A549 (cell line): ENCODE measurements around the gene MYLK2. TPM values are rescaled to one million over a fixed set of nuclear protein-coding genes. Genes with fewer than 3 reads are reported as not detected.
"Not testable (repeated sequence)": the region's sequence is repeated elsewhere in the genome, so short reads cannot be mapped to it uniquely, and the experiment has no call there.

ENCODE experiments used
- ATAC-seq, 2 experiments: fragments of 200-7000 bp in 1 of 2; fragments of >200 bp in 1 of 2; cut with Nextera tagmentation in 1 of 2; cut with Tn5 transposase in 1 of 2; 3 replicates each; pipeline versions ENCODE4 v1.8.0 to v1.9.1; 2018 to 2020; ENCODE audit warnings: mild to moderate bottlenecking in 1 of 2, moderate library complexity in 1 of 2
- CTCF ChIA-PET: fragments of 300-600 bp; sonication (Branson Sonifier 250); formaldehyde crosslinking; extraction: SDS; loops from one replicate; lab custom pipeline; 2021; ENCODE audit warnings: antibody characterized with exemption, inconsistent platforms; lab: Yijun Ruan, JAX
- POLR2A ChIA-PET: fragments of 350-600 bp; formaldehyde crosslinking; extraction: SDS; loops from one replicate; lab custom pipeline; 2021; ENCODE audit warnings: antibody characterized with exemption, inconsistent platforms; lab: Yijun Ruan, JAX
- DNase-seq, 2 experiments: peaks; one replicate each; pipeline versions ENCODE4 v3.0.0 to v3.0.0-alpha.2; 2011 to 2016; ENCODE audit warnings: low read depth in 1 of 2, low spot score in 1 of 2
- FAIRE-seq: peaks from 2 replicates; lab custom pipeline; 2011; peaks lifted over from hg19 to GRCh38; lab: Jason Lieb, UNC
- H3K27ac ChIP-seq, 2 experiments: fragments of >200 bp; sonication (Bioruptor Twin); formaldehyde crosslinking; 3 replicates each; pipeline ENCODE4 v1.5.1; 2016 to 2017
- H3K4me1 ChIP-seq: fragments of >200 bp; sonication (Bioruptor Twin); formaldehyde crosslinking; 3 replicates; pipeline ENCODE4 v1.6.1; 2016
- H3K4me2 ChIP-seq: fragments of >200 bp; sonication (Bioruptor Twin); formaldehyde crosslinking; 3 replicates; pipeline ENCODE4 v1.6.1; 2016
- H3K4me3 ChIP-seq: fragments of >200 bp; sonication (Bioruptor Twin); formaldehyde crosslinking; 3 replicates; pipeline ENCODE4 v1.5.1; 2016
- H3K9me3 ChIP-seq: fragments of >200 bp; sonication (Bioruptor Twin); formaldehyde crosslinking; 3 replicates; pipeline ENCODE4 v1.6.1; 2016
- ESRRA ChIP-seq: fragments of 150-350 bp; IDR thresholded peaks from 2 replicates; pipeline ENCODE4 v1.6.1; 2014; ENCODE audit warnings: mild to moderate bottlenecking, low read length, borderline replicate concordance
- FOSB ChIP-seq: fragments of 250-450 bp; sonication (Bioruptor Pico); IDR thresholded peaks from 2 replicates; pipeline ENCODE4 v1.5.0; 2020; ENCODE audit warnings: mild to moderate bottlenecking, moderate library complexity
- HOXB5 ChIP-seq: fragments of 250-450 bp; sonication (Bioruptor Pico); IDR thresholded peaks from 2 replicates; pipeline ENCODE4 v1.5.0; 2020; ENCODE audit warnings: mild to moderate bottlenecking, moderate library complexity
- MYC ChIP-seq: IDR thresholded peaks from 2 replicates; pipeline ENCODE4 v1.6.1; 2012; ENCODE audit warnings: mild to moderate bottlenecking, inconsistent platforms, low read length, improper control_type of control experiment, borderline replicate concordance
- NR3C1 ChIP-seq: fragments of >200 bp; sonication (Bioruptor Twin); formaldehyde crosslinking; IDR thresholded peaks from 3 replicates; pipeline ENCODE4 v1.6.1; 2017
- RAD21 ChIP-seq, 2 experiments: fragments of >200 bp in 1 of 2; sonication (Bioruptor Twin) in 1 of 2; formaldehyde crosslinking in 1 of 2; IDR thresholded peaks in 1 of 2; conservative IDR thresholded peaks in 1 of 2; 2 replicates in 1 of 2; 3 replicates in 1 of 2; pipeline ENCODE4 v1.6.1; 2012 to 2018; ENCODE audit warnings: inconsistent platforms in 1 of 2
- RCOR1 ChIP-seq: fragments of 150-350 bp; IDR thresholded peaks from 2 replicates; pipeline ENCODE4 v1.6.1; 2014; ENCODE audit warnings: antibody characterized with exemption, low read length, low read depth
- SREBF2 ChIP-seq: fragments of 450-650 bp; IDR thresholded peaks from 2 replicates; pipeline ENCODE4 v1.6.1; 2014; ENCODE audit warnings: mild to moderate bottlenecking, moderate library complexity
- TP53 ChIP-seq: fragments of 250-450 bp; sonication (Bioruptor Pico); IDR thresholded peaks from 2 replicates; pipeline ENCODE4 v1.5.0; 2021; ENCODE audit warnings: mild to moderate bottlenecking, moderate library complexity
- WGBS: methylation state at CpG from one replicate; pipeline ENCODE4 v1.1.6; 2017; ENCODE audit errors: missing lambda C conversion rate; 5-methylcytosine and 5-hydroxymethylcytosine counted together
- polyA plus RNA-seq, 4 experiments: library from polyadenylated mRNA; depleted of rRNA in 3 of 4; stranded (reverse); fragments of >200 nt; fragmentation: RNase III in 1 of 4; extraction: RNeasy Plus Mini Kit Qiagen cat#74134 plus additional on column Dnase treatment in 1 of 4; gene quantifications; 2 replicates in 3 of 4; 3 replicates in 1 of 4; pipeline ENCODE4 v1.2.3, GENCODE V29; 2011 to 2017
- TF ChIP-seq, protein P1 (sequence below): IDR thresholded peaks from 2 replicates; pipeline ENCODE4 v1.6.1; 2012; ENCODE audit warnings: low read depth, borderline replicate concordance
- TF ChIP-seq, protein P2 (sequence below): fragments of 250-450 bp; sonication (Bioruptor Pico); IDR thresholded peaks from 2 replicates; pipeline ENCODE4 v1.5.0; 2021; ENCODE audit warnings: mild to moderate bottlenecking, moderate library complexity, borderline replicate concordance
- TF ChIP-seq, protein P3 (sequence below): fragments of 250-450 bp; sonication (Bioruptor Pico); IDR thresholded peaks from 2 replicates; pipeline ENCODE4 v1.5.0; 2020; ENCODE audit warnings: low read depth, mild to moderate bottlenecking, moderate library complexity

Gene MYLK2
- polyA plus RNA-seq, 2 of the 4 experiments (the other 2 are of a cell fraction), result 0.09 to 0.36 TPM

DNA sequence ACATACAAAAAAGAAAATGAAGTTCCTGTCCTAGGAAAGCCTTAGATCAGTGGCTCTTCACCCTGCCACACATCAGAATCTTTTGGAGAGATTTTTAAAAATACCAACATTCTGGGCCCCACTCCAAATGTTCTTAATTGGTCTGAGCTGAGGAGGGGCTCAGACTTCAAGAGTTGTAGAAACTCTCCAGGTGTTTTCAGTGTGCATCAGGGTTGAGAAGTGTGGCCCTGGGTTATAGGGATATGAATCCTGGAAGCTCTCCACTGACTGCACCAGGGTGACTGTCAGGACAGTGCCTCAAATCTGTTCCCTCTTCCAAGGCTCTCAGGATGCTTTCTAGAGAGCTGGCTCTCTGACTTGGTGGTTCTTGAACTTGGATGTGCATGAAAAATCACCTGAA is 5.5 kb upstream of the MYLK2 start (continued):
- TF ChIP-seq, protein P1, sequence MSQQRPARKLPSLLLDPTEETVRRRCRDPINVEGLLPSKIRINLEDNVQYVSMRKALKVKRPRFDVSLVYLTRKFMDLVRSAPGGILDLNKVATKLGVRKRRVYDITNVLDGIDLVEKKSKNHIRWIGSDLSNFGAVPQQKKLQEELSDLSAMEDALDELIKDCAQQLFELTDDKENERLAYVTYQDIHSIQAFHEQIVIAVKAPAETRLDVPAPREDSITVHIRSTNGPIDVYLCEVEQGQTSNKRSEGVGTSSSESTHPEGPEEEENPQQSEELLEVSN, result no peak

DNA sequence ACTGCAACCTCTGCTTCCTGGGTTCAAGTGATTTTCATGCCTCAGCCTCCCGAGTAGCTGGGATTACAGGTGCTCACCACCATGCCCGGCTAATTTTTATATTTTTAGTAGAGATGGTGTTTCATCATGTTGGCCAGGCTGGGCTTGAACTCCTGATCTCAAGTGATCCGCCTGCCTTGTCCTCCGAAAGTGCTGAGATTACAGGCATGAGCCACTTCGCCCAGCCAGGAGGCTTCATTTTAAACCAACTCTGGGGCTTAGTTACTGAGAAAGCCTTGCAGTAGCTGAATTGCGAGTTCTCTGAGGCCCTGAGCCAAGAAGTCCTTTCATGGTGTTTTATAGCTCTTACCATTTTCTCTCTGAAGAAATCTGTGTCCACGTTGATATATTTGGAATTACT is 5.0 kb upstream of the MYLK2 start:
- FAIRE-seq, POLR2A ChIA-PET, H3K4me2 ChIP-seq, H3K4me3 ChIP-seq, ATAC-seq, H3K27ac ChIP-seq, DNase-seq, H3K9me3 ChIP-seq, H3K4me1 ChIP-seq: not testable (repeated sequence)
- WGBS, result 92% methylated on average over 7 of the region's 7 CpGs
- CTCF ChIA-PET, result interaction anchor here (0.5 to 3.3 kb wide), 10 partner anchors 8 to 278 kb away, joined by 3 to 19 read pairs (median 4); partner anchors contain the start of gene PDRG1

DNA sequence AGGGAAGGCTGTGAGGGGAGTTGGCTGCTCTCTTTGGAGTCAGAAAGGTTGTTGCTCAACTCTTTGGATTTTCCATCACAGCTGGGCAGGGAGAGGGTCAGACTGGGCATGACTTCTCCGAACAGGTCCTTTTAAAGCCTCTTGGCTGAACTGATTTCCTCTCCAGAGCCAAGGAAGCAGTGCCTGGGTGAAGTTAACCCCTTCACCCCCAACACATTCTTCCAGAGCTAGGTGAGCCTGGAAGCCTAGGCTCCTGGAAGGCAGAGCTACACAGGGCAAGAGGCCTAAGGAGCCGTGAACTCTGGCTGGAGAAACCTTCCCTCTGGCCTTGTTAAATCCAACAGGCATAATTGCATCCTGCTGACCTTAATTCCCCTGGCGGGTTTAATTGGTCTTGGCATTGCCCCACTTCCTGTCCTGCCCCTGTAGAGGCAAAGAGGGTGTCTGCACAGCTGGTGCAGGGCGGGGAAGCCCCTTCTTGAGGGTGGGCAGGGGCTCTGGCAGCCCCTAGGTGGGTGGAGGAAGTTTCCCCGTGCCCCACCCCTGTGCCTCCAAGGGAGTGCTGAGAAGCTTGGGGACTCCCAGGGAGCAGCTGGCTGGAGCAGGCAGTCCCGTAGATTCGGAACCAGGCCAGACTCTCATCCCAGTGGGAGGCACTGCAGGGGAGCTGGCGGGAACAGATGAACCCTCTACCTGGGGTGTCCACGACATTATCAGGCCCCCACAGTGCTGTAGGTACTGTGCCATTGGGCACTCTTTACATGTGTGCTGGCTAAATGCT is 3.6 kb upstream of the MYLK2 start:
- FAIRE-seq (no peak), ATAC-seq (peak; percentile 25 to 27; a peak in 3 of 6 replicates), DNase-seq (peak in 1 of 2 experiments; percentile 19)
- Histone ChIP-seq H3K4me1 (no peaks in the 10 kb centered on the region), H3K9me3 (no peaks in the 10 kb centered on the region), H3K4me2 (no peak overlapping the region), H3K27ac (no peak overlapping the region), H3K4me3 (no peak overlapping the region)
- POLR2A ChIA-PET, result no interaction called here
- CTCF ChIA-PET, result interaction anchor here (1.2 to 4.5 kb wide), 9 partner anchors 8 to 219 kb away, joined by 3 to 26 read pairs (median 7); no protein-coding TSS in a partner anchor
- 72% methylated on average over 8 of the region's 9 CpGs for WGBS
- TF ChIP-seq, protein P2, sequence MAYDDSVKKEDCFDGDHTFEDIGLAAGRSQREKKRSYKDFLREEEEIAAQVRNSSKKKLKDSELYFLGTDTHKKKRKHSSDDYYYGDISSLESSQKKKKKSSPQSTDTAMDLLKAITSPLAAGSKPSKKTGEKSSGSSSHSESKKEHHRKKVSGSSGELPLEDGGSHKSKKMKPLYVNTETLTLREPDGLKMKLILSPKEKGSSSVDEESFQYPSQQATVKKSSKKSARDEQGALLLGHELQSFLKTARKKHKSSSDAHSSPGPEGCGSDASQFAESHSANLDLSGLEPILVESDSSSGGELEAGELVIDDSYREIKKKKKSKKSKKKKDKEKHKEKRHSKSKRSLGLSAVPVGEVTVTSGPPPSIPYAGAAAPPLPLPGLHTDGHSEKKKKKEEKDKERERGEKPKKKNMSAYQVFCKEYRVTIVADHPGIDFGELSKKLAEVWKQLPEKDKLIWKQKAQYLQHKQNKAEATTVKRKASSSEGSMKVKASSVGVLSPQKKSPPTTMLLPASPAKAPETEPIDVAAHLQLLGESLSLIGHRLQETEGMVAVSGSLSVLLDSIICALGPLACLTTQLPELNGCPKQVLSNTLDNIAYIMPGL (CRISPR knock-in tag), result no peak
- no peak for TF ChIP-seq NR3C1
- no peak for TF ChIP-seq FOSB
- TF ChIP-seq HOXB5 (CRISPR knock-in tag), result no peak
- TF ChIP-seq MYC, result no peak
- no peak for TF ChIP-seq SREBF2
- TF ChIP-seq, protein P3, sequence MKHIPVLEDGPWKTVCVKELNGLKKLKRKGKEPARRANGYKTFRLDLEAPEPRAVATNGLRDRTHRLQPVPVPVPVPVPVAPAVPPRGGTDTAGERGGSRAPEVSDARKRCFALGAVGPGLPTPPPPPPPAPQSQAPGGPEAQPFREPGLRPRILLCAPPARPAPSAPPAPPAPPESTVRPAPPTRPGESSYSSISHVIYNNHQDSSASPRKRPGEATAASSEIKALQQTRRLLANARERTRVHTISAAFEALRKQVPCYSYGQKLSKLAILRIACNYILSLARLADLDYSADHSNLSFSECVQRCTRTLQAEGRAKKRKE (CRISPR knock-in tag), result no peak
- TF ChIP-seq RCOR1, result no peak
- TF ChIP-seq RAD21 (conservative IDR thresholded peaks at IDR 0.05 in 1 of 2, IDR thresholded peaks at IDR 0.05 in 1 of 2), result no peak

DNA sequence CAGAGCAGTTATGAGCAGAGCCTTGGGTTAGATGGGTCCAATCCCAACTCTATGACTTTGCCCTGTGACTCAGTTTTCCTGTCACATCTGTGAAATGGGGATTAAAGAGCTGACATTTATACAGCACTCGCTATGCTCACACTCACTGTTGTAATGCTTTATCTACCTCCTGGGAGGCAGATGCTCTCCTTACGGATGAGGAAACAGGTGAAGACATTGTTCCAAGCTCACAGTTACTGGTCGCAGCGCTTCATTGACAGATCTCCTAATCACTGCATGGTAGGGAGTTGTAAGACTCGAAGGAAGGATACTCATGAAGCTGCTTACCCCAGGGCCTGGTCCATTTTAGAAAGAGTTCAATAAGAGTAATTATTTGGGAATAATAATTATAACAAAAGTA is 2.9 kb upstream of the MYLK2 start:
- ATAC-seq, result no peak
- DNase-seq, result no peak
- no peak overlapping the region for H3K27ac ChIP-seq
- H3K9me3 ChIP-seq, result no peaks in the 10 kb centered on the region
- no peak overlapping the region for H3K4me2 ChIP-seq
- no peak for FAIRE-seq
- 80% methylated on average over 5 of the region's 5 CpGs for WGBS
- ChIA-PET POLR2A (no interaction called here), CTCF (interaction anchor here (0.6 to 4.5 kb wide), 13 partner anchors 10 to 219 kb away, joined by 3 to 29 read pairs (median 4); no protein-coding TSS in a partner anchor)
- H3K4me1 ChIP-seq, result no peaks in the 10 kb centered on the region
- H3K4me3 ChIP-seq, result no peak overlapping the region
- TF ChIP-seq ESRRA (no peak), TP53 (no peak)
